Prostate gland (tissue), 2 donors: ENCODE results near the gene GAMT. TPM values are rescaled to one million over a fixed set of nuclear protein-coding genes. Genes with fewer than 3 reads are reported as not detected.

Source experiments
- DNase-seq: peaks from one replicate; pipeline ENCODE4 v3.0.0-alpha.2; 2019; ENCODE audit warnings: low spot score
- H3K27ac ChIP-seq, 2 donors: fragments of 200-600 bp; sonication (generic); 2 replicates each; pipeline ENCODE4 v1.5.1; 2017 to 2019
- H3K27me3 ChIP-seq: fragments of 200-600 bp; sonication (generic); replicated peaks from 2 replicates; pipeline ENCODE4 v1.5.1; 2019; ENCODE audit not compliant: insufficient read depth
- H3K36me3 ChIP-seq, 2 donors: fragments of 200-600 bp; sonication (generic); 1 replicate in 1 of 2; 2 replicates in 1 of 2; pipeline versions ENCODE4 v1.5.1 to v1.8.1; 2017 to 2019
- H3K4me1 ChIP-seq: fragments of 200-600 bp; sonication (generic); replicated peaks from 2 replicates; pipeline ENCODE4 v1.5.1; 2019
- H3K4me3 ChIP-seq, 2 donors: fragments of 200-600 bp; sonication (generic); 2 replicates each; pipeline ENCODE4 v1.5.1; 2017 to 2019
- H3K9me3 ChIP-seq: fragments of 200-600 bp; sonication (generic); 2 replicates; pipeline ENCODE4 v1.5.1; 2017
- POLR2A ChIP-seq: fragments of 450-650 bp; IDR thresholded peaks from one replicate; pipeline ENCODE4 v1.6.1; 2016; ENCODE audit warnings: antibody characterized with exemption, mild to moderate bottlenecking
- POLR2AphosphoS5 ChIP-seq: sonication (generic); formaldehyde crosslinking; IDR thresholded peaks from one replicate; pipeline ENCODE4 v1.6.1; 2017; ENCODE audit warnings: antibody characterized with exemption
- WGBS: methylation state at CpG from one replicate; pipeline ENCODE4 v1.1.5; 2018; 5-methylcytosine and 5-hydroxymethylcytosine counted together
- intact Hi-C: fragments of 100-400 bp; cut with DNase I; formaldehyde crosslinking; loops from one replicate; pipeline ENCODE4 v1.14.2; 2022
- total RNA-seq, 2 donors: library from RNA; depleted of rRNA; stranded (reverse); fragments of >200 nt; gene quantifications; one replicate each; pipeline ENCODE4 v1.1.0, GENCODE V29; 2016
- TF ChIP-seq, protein P1 (sequence below), 4 experiments: fragments of 200-600 bp in 2 of 4; fragments of 450-650 bp in 2 of 4; sonication (generic) in 2 of 4; IDR thresholded peaks; 1 replicate in 3 of 4; 2 replicates in 1 of 4; pipeline ENCODE4 v1.5.1; 2016 to 2019; ENCODE audit warnings: antibody characterized with exemption in 4 of 4, mild to moderate bottlenecking in 2 of 4, moderate library complexity in 2 of 4

Gene GAMT
- total RNA-seq, 2 donors from 2014 or later, result 100 to 183 TPM

DNA sequence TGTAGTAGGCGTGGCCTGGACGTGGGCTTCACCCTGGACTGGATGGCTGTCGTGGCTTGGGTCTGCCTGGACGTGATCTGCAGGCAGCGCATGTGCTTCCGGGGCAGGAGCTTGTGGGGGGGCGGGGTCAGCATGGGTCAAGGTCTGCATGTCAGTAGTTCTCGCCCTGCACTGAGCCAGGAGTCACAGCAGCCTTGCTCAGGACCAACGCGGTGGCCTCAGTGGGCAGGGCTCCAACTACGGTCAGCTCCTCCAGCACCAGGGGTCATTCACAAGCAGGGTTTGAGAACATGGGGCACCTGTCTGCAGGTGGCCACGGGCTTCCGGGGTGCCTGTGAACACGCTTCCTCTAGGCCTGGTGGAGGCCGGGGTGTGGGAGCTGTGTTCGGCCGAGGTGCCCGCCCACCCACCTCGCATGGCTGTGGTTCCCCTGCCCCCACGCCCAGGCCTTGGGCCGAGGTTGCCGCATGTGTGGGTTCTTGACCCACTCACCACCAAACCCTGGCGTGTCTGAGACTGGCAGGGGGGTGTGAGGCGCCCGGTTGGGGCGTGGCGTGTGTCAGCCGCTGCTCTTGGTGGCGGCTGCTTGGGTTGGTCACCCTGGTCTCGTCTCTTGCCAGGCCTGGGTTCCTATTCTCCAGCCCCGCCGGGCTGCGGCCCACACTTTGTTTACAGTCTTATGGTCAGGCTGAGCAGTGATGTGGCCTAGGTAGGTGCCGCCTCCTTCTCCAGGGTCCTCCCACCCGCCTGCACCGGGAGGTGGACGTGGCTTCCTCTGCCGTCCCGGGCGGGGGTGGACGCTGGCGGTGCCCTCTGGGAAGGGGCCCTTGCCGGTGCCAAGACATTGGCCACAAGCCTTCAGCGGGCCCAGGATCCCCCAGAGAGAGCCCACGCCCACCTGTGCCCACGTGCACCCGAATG lies 32.0 kb upstream of the GAMT start:
- intact Hi-C loops, result no loop called here
- DNase-seq, result no peak
- Histone ChIP-seq H3K27me3 (no peaks in the 10 kb centered on the region), H3K4me3 (no peak overlapping the region), H3K9me3 (no peaks in the 10 kb centered on the region), H3K36me3 (peaks cover 6 to 32% of the 10 kb centered on the region in 2 donors), H3K4me1 (no peaks in the 10 kb centered on the region), H3K27ac (no peak overlapping the region)
- no peak for TF ChIP-seq POLR2A
- TF ChIP-seq, protein P1, sequence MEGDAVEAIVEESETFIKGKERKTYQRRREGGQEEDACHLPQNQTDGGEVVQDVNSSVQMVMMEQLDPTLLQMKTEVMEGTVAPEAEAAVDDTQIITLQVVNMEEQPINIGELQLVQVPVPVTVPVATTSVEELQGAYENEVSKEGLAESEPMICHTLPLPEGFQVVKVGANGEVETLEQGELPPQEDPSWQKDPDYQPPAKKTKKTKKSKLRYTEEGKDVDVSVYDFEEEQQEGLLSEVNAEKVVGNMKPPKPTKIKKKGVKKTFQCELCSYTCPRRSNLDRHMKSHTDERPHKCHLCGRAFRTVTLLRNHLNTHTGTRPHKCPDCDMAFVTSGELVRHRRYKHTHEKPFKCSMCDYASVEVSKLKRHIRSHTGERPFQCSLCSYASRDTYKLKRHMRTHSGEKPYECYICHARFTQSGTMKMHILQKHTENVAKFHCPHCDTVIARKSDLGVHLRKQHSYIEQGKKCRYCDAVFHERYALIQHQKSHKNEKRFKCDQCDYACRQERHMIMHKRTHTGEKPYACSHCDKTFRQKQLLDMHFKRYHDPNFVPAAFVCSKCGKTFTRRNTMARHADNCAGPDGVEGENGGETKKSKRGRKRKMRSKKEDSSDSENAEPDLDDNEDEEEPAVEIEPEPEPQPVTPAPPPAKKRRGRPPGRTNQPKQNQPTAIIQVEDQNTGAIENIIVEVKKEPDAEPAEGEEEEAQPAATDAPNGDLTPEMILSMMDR (IDR thresholded peaks at IDR 0.05), result no peak
- TF ChIP-seq POLR2AphosphoS5, result no peak
- 82% methylated on average over 42 of the region's 47 CpGs for whole genome bisulfite sequencing

DNA sequence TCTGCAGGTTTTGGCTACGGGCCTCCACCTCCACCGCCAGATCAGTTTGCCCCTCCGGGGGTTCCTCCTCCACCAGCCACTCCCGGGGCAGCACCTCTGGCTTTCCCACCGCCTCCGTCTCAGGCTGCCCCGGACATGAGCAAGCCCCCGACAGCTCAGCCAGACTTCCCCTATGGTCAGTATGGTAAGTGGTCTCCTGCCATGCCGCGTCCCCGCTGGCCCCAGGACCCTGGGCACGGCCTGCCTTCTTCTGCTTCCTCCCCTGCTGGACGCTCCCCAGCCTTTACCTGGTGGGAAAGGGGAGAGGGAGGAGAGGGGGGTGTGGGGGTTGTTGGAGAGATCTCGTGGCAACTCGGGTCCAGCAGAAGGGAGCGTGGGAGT lies 31.2 kb upstream of the GAMT start:
- intact Hi-C loops, result no loop called here
- 89% methylated on average over 16 of the region's 16 CpGs for WGBS
- no peaks in the 10 kb centered on the region for H3K27me3 ChIP-seq
- no peak overlapping the region for H3K4me3 ChIP-seq
- TF ChIP-seq, protein P1 (IDR thresholded peaks at IDR 0.05), result no peak
- TF ChIP-seq POLR2AphosphoS5 (no peak), POLR2A (no peak)
- H3K27ac ChIP-seq, result no peak overlapping the region
- H3K9me3 ChIP-seq, result no peaks in the 10 kb centered on the region
- no peaks in the 10 kb centered on the region for H3K4me1 ChIP-seq
- DNase-seq, result no peak
- H3K36me3 ChIP-seq, result peaks cover 6 to 32% of the 10 kb centered on the region in 2 donors

DNA sequence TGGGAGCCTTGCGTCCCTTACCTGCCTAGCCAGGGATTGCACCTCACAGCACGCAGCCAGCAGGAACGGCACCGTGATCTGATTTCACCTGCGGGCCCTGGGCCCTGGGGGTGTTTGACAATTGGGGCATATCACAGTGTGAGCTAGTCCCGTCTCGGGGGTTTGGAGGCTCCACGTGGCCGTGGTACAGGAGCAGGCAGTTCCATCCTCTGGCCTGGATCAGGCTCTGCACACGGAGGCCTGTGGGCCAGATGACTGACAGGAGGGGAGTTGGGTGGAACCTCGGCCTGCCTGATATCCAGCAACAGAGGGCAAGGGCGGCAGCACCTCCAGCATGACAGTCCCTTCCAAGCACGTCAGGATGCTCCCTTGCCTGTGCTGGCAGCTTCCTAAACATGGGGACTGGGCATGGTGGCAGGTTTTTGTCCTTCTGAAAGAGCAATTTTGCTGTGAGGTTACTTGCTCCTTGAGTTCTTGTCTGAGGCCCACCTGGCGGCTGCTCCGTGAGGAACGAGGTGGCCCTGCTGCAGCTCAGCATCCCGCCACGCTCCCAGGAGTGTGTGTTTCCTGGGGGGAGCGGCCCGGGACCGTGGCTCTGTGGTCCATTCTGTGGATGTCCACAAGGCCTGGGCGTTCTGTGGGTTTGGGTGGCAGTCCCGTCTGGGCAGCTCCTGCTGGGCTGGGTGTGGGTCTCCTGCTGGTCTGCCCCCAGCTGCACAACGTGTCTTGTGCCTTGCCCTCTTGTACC lies 30.6 kb upstream of the GAMT start:
- H3K27ac ChIP-seq, result no peak overlapping the region
- no peak for DNase-seq
- TF ChIP-seq POLR2A, result no peak
- TF ChIP-seq, protein P1 (IDR thresholded peaks at IDR 0.05), result no peak
- TF ChIP-seq POLR2AphosphoS5, result no peak
- H3K4me1 ChIP-seq, result no peaks in the 10 kb centered on the region
- intact Hi-C loops, result no loop called here
- no peaks in the 10 kb centered on the region for H3K27me3 ChIP-seq
- H3K9me3 ChIP-seq, result no peaks in the 10 kb centered on the region
- 84% methylated on average over 19 of the region's 24 CpGs for whole genome bisulfite sequencing
- no peak overlapping the region for H3K4me3 ChIP-seq
- H3K36me3 ChIP-seq, result peaks cover 6 to 32% of the 10 kb centered on the region in 2 donors

DNA sequence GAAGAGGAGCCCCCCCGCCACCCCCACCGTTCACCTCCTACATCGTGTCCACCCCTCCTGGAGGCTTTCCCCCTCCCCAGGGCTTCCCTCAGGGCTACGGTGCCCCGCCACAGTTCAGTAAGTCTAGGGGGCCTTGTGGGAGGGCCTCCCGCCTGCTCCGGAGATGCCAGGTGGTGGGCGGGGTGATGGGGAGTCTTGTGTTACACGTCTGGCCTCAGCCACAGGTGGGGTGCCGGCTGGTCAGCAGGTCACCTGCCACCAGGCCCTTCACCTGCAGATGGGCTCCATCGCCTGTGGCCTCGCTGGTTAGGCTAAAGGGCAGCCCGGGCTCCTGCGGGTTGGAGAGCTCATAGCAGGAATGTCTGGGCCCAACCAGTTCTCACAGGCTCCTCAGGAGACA lies 28.9 kb upstream of the GAMT start:
- Histone ChIP-seq H3K4me1 (no peaks in the 10 kb centered on the region), H3K4me3 (no peak overlapping the region), H3K27ac (no peak overlapping the region), H3K9me3 (no peaks in the 10 kb centered on the region), H3K36me3 (peaks cover 6 to 32% of the 10 kb centered on the region in 2 donors), H3K27me3 (no peaks in the 10 kb centered on the region)
- TF ChIP-seq, protein P1 (IDR thresholded peaks at IDR 0.05), result no peak
- TF ChIP-seq POLR2A (no peak), POLR2AphosphoS5 (no peak)
- 82% methylated on average over 14 of the region's 14 CpGs for WGBS
- no peak for DNase-seq
- intact Hi-C loops, result no loop called here
